GM19035 (cell line): Measurements from ENCODE around the gene FRMPD3.

ENCODE experiments used
- ATAC-seq: cut with Tn5 transposase; IDR thresholded peaks from one replicate; pipeline ENCODE4 v1.9.1; 2021; ENCODE audit not compliant: unreplicated experiment

FRMPD3 gene

DNA sequence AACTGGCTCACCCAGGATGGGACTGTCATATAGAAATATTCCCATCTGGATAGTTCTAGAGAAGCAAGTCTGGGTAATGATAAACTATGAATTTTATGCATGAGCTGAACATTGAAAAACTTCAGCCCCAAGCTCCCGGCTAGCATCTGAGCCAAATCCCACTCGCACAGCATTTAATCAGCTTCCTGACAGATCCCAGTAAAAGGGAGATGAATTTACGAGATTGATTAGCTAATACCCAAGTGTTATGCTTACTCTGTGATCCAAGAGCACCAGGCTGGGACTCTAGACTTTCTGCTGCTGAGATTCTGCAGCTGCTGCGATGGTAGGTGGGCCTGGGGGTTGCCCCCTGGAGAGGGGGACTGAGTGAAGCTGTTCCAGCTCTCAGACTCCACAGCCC is 28.0 kb downstream of the FRMPD3 start:
- ATAC-seq = no peak

DNA sequence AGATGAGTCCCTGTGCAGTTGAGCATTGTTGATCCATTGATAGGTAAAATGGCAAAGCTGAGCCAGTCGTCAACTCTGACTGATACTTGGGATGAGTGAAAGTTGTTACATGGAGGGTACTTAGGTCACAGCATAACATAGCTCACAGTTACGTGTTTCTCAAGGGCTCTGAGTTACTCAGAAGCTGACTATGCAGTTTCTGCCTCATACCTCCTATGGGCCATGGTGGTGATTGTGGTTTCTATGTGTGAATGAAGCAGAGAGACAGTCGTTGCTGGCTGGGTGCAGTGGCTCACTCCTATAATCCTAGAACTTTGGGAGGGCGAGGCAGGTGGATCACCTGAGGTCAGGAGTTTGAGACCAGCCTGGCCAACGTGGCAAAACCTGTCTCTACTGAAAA is 30.8 kb downstream of the FRMPD3 start:
- ATAC-seq = no peak

DNA sequence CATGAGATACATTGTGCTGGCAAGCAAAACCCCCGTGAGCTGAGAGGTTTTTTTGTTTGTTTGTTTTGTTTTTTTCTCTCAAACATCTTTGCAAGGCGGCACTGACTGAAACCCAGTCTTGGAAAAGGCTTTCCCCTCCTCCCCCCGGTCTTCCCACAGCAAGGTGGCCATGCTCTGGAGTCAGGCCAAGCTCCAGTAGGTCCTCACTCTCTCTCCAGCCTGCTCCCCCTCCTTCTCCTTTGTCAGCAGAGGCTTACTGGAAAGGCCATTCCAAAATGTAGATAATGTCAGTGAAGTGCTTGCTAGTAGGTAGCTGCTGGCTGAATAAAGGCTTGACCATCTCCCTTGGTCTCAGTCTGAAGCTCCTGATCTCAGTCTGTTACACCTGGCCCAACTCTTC is 32.6 kb downstream of the FRMPD3 start:
- no peak for ATAC-seq

DNA sequence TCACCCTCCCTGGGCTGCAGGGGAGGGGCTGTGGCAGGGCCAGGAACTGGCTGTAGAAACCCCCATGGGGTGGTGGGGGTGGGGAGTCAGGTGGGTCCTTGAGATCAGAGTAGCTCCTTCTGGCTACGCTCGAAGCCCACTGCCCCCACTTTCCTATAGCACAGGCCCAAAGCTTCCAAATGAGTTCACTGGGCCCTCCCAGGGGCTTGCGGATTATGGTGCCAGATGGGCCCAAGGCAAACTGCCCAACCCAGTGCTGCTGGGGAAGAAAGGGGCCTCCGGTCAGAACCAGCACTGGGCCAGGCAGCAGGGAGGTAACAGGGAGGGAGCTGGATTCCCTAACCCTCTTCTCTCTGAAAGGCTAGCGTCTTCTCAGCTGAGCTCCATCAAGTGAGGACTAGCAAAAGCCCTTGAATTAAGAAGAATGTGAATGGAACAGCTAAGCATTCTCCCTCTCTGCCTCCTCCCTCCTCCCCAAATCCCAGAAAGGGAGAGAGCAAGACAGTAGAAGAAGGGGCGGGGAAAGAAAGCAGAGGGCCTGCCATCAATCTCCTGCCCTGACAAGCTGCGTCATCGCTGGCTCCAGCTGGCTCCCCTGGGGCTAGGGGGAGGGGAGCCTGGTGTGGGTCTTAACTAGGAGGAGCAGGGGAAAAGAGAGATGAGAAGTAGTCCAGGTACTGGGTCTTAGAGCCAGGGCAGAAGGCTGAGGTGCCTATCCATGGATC is 34.7 kb downstream of the FRMPD3 start:
- no peak for ATAC-seq

DNA sequence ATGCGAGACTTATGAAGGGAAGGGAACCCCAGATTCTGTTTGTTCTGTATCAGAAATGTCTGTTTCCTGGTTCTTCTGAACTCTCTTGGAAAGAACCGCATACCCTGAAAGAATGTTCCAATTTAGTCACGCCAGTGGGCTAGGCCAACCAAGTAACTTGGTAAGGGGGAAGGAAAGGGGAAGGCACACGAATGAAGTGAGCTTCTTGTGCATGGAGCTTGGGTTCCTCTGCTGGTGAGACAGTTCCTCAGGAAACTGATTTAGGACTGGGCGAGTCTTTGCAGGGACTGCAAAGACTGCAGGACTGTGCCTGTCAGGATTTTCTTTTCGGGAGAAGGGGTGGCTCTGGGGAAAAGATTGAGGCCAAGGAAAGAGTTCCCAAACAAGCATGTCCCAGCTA is 35.6 kb downstream of the FRMPD3 start:
- no peak for ATAC-seq

DNA sequence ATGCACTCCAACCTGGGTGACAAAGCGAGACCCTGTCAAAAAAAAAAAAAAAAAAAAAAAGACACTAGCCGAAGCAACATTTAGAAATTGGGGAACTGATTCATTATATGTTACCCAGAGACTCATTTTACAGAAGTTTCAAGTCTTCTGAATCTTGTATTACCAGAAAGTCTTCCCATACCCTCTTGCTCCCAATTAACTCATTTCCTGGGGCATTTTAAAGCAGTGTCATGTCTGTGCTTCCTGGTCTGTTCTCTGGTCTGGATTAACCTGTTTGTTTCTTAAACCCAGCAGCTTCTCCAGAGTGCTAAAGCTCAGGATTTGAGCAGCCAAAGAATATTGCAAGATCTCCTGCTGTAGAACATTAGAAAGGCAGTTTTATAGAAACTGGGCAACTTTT is 43.7 kb downstream of the FRMPD3 start:
- no peak for ATAC-seq

DNA sequence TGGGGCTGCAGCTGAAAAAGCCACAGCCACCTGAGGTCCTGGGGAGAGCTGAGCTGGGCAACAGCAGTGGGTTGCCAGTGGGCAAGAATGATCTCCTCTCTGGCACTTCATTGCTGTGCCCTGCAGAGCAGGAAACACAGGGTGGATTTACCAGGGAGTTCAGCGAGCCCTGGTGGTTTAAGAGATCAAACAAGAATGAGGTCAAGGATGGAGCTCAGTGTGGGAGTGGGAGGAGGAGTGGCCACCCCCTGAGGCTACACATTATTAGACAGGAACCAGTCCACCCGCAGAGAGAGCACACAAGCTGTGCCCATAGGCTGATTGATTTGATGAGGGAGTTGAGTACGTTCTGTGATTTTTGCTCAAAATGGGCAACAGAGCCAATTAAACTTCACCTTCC is 47.3 kb downstream of the FRMPD3 start:
- no peak for ATAC-seq
